ENCODE results near the gene NDUFV2.
"Not testable (repeated sequence)": the region's sequence is repeated elsewhere in the genome, so short reads cannot be mapped to it uniquely, and the experiment has no call there.

Gene NDUFV2

DNA sequence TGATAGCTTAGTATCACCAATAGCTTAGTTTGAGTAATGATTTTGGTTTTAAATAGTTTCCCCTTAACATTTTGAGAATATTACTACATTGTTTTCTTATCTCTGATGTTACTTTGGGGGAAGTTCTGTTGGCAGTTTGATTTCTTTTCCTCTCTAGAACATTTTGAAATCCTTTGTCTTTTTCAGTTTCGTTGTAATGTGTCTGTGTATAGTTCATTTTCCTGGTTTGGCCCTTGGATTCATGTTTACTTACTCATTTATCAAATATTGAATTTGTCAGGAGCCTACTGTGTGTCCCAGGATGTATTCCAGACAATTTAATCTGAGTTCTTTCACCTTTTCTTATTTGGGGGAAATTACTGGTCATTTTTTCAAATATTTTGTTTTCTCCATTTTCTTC is 50.8 kb downstream of the NDUFV2 start:
- no peak for DNase-seq (ENCODE audit: low read depth in 2 of 2)

GRCh38 chr18:9156604-9157249 is 54.2 kb downstream of the NDUFV2 start:
- DNase-seq (ENCODE audit: low read depth in 2 of 2) = no peak

DNA sequence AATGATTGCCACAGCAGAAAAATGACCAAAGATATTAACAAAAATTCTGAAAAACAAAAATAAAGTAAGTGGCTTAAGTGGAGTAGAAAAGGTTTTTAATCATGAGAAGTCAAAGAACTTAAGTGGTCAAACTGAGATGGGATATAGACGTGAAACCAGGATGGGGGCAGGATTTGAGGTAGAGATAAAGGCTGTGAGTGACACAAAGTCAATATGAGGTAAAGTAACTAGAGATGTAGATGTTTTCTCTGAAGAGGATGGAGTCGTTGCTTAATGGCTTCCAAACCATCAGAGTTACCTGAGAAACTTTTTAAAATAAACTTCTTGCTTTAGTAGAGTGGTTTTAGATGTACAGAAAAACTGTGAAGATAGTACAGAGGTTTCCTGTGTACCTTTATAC is 55.3 kb downstream of the NDUFV2 start:
- no peak for DNase-seq (ENCODE audit: low read depth in 2 of 2)

DNA sequence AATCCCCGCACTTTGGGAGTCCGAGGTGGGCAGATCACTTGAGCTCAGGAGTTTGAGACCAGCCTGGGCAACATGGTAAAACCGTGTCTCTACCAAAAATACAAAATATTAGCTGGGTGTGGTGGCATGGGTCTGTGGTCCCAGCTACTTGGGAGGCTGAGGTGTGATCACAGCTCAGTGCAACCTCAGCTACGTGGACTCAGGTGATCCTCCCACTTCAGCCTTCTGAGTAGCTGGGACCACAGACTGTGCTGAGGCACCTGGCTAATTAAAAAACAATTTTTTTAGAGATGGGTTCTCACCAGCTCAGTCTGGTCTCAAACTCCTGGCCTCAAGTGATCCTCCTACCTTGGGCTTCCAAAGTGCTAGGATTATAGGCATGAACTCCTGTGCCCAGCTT is 57.5 kb downstream of the NDUFV2 start:
- no peak for DNase-seq (ENCODE audit: low read depth in 2 of 2)

- not testable (repeated sequence) for DNase-seq (ENCODE audit: low read depth in 2 of 2)
These were observed 60.2 kb downstream of the NDUFV2 start for GRCh38 chr18:9162663-9163062.

DNA sequence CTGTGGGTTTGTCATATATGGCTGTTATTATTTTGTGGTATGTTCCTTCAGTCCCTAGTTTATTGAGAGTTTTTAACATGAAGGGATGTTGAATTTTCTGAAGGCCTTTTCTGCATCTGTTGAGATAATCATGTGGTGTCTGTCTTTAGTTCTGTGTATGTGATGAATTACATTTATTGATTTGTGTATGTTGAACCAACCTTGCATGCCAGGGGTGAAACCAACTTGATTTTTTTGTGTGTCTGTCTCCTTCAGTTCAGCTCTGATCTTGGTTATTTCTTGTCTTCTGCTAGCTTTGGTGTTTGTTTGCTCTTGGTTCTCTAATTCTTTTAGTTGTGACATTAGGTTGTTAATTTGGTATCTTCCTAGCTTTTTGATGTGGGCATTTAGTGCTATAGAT is 61.6 kb downstream of the NDUFV2 start:
- not testable (repeated sequence) for DNase-seq (ENCODE audit: low read depth in 2 of 2)

- not testable (repeated sequence) for DNase-seq (ENCODE audit: low read depth in 2 of 2)
These were observed 63.4 kb downstream of the NDUFV2 start for GRCh38 chr18:9165883-9166282.

GRCh38 chr18:9169515-9169914 is 67.0 kb downstream of the NDUFV2 start:
- not testable (repeated sequence) for DNase-seq (ENCODE audit: low read depth in 2 of 2)

DNA sequence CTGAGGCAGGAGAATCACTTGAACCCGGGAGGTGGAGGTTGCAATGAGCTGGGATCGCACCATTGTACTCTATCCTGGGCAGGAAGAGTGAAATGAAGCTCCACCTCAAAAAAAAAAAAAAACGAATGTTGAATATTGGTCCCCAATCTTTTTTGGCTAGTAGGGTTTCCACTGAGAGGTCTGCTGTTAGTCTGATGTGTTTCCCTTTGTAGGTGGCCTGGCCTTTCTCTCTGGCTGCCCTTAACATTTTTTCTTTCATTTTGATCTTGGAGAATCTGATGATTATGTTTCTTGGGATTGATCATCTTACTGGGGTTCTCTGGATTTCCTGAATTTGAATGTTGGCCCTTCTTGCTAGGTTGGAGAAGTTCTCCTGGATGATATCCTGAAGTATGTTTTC is 69.4 kb downstream of the NDUFV2 start:
- DNase-seq (ENCODE audit: low read depth in 2 of 2) = not testable (repeated sequence)

GRCh38 chr18:9172506-9173127 is 70.1 kb downstream of the NDUFV2 start:
- no peak for DNase-seq (ENCODE audit: low read depth in 2 of 2)

GRCh38 chr18:9173770-9174233 is 71.3 kb downstream of the NDUFV2 start:
- DNase-seq (ENCODE audit: low read depth in 2 of 2) = no peak

DNA sequence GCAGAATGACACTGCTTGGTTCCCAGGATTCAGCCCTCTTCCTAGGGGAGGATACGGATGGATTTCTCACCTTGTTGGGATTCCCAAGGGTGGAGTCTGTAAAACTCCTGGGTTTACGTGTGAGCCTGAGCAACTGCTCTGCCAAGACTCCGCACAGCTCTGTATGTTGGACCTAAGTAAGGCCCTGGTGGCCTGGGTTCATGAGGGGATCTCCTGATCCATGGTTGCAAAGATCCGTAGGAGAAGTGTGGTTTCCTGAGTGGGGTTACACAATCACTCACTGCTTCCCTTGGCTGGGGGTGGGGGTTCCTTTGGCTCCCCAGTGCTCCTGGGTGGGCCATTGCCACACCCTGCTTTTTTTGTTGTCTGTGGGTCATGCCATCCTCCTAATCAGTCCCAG is 71.8 kb downstream of the NDUFV2 start:
- no peak for DNase-seq (ENCODE audit: low read depth in 2 of 2)

DNA sequence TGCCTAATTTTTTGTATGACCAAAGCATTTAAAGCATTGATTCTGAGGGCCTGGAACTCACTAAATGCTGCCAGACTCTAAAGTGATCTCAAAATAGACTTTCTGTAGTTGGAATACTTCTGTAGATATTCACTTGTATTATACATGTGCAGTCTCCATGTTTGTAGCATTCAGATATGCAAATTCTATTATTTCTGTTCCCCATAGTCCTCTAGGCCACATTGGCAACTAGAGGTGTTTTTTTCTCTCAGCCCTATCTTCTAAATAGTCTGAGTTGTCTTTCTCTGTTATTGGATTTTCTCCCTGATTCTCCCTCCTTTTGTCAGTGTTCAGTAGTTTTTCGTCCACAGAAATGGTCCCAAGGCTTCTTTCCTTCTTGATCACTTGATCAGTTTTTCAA is 72.6 kb downstream of the NDUFV2 start:
- DNase-seq (ENCODE audit: low read depth in 2 of 2) = no peak

GRCh38 chr18:9177031-9177430 is 74.5 kb downstream of the NDUFV2 start:
- DNase-seq (ENCODE audit: low read depth in 2 of 2) = no peak

DNA sequence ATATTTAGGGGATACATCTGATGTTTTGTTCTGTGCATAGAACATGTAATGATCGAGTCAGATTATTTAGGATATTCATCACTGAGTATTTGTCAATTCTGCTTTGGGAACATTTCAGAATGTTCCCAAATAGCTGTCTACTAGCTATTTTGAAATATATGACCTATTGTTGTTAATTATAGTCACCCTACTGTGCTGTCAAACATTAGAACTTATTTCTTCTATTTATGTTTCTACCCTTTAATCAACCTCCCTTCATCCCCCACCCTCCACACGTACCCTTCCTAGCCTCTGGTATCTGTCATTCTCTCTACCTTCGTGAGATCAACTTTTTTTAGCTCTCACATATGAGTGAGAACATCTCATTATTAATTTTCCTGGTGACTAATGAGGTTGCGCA is 75.0 kb downstream of the NDUFV2 start:
- DNase-seq (ENCODE audit: low read depth in 2 of 2) = no peak

DNA sequence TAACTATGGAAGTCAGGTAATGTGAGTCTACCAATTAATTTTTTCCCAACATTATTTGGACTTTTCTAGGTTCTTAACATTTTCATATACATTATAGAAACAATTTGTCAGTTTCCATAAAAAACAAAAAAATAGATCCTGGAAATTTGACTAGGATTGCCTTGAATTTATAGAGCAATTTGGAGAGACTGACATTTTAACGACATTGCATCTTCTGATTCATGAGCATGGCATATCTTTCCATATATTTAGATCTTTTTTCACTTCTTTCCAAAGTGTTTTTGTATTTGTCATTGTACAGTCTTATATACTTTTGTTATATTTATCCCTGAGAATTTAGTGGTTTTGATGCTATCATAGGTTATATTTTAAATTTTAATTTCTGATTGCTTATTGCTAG is 76.1 kb downstream of the NDUFV2 start:
- no peak for DNase-seq (ENCODE audit: low read depth in 2 of 2)

DNA sequence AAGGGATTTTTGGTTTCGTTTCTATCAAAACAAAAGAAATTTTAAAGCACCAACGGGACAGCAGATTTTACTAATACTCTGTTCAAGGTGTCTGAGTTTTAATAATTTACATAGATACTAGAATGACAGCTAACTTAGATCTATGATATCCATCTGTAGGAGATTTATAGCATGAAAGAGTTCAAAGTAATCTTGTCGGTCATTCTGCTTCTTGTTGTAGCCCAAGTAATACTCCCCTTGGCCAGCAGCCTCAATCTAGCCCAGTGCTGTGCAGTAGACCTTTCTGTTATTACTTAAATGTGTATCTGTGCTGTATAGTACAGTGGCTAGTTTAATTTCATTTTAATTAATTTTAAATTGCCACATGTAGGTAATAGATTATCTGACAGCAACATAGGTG is 78.8 kb downstream of the NDUFV2 start:
- DNase-seq (ENCODE audit: low read depth in 2 of 2) = no peak

GRCh38 chr18:9182852-9183399 is 80.4 kb downstream of the NDUFV2 start:
- no peak for DNase-seq (ENCODE audit: low read depth in 2 of 2)

Data from activated CD4-positive, alpha-beta T cell treated with anti-CD3 and anti-CD28 coated beads for 24 hours (primary cell).